ENCODE measurements around the gene CFI. TPM values are rescaled to one million over a fixed set of nuclear protein-coding genes. Genes with fewer than 3 reads are reported as not detected.

The CFI gene
- total RNA-seq, result not detected in 2 replicates

GRCh38 chr4:109801895-109802319 lies at the start of gene CFI:
Gene CFI, minus strand, starts transcription at chr4:109801999. Its CDS starts 28 bp downstream, at chr4:109801971.

GRCh38 chr4:109847896-109848442 lies 46.2 kb upstream of the CFI start, which contains the start of gene LRIT3:
Gene LRIT3, plus strand, starts transcription at chr4:109848107. Its CDS starts 95 bp downstream, at chr4:109848202.

GRCh38 chr4:109827672-109828071 lies 25.9 kb upstream of the CFI start, which contains the start of gene RRH:
Gene RRH, plus strand, starts transcription at chr4:109827972. Its CDS starts 56 bp downstream, at chr4:109828028.

GRCh38 chr4:109815151-109816081 lies 13.6 kb upstream of the CFI start, which contains the start of gene GAR1:
Gene GAR1, plus strand, starts transcription at chr4:109815762. Its CDS starts 403 bp downstream, at chr4:109816165.

GRCh38 chr4:109729718-109730618 lies 71.8 kb downstream of the CFI start, which contains the start of gene PLA2G12A:
Gene PLA2G12A, minus strand, starts transcription at chr4:109730070. Its CDS starts 261 bp downstream, at chr4:109729809.

GRCh38 chr4:109702950-109703663 lies 98.7 kb downstream of the CFI start, which contains the start of gene CASP6:
Gene CASP6, minus strand, starts transcription at chr4:109703445. Its CDS starts 50 bp downstream, at chr4:109703395.

Other genes with a start within 250 kb of the CFI start
- 70.4 and 82.0 TPM in 2 replicates for gene MCUB, start 241.8 kb downstream of the CFI start, total RNA-seq
- gene CASP6, start 98.6 kb downstream of the CFI start, total RNA-seq, result 25.2 and 29.0 TPM in 2 replicates
- gene PLA2G12A, start 71.9 kb downstream of the CFI start, total RNA-seq, result 23.6 and 28.2 TPM in 2 replicates
- gene GAR1, start 13.8 kb upstream of the CFI start, total RNA-seq, result 14.4 and 14.6 TPM in 2 replicates
- 0.16 TPM in 1 of 2 replicates, not detected in the other for gene RRH, start 26.0 kb upstream of the CFI start, total RNA-seq
- 0.11 TPM in 1 of 2 replicates, not detected in the other for gene LRIT3, start 46.1 kb upstream of the CFI start, total RNA-seq
- 1.5 and 1.8 TPM in 2 replicates for gene EGF, start 110.9 kb upstream of the CFI start, total RNA-seq